Measurements from ENCODE around the gene GBA2.

DNA sequence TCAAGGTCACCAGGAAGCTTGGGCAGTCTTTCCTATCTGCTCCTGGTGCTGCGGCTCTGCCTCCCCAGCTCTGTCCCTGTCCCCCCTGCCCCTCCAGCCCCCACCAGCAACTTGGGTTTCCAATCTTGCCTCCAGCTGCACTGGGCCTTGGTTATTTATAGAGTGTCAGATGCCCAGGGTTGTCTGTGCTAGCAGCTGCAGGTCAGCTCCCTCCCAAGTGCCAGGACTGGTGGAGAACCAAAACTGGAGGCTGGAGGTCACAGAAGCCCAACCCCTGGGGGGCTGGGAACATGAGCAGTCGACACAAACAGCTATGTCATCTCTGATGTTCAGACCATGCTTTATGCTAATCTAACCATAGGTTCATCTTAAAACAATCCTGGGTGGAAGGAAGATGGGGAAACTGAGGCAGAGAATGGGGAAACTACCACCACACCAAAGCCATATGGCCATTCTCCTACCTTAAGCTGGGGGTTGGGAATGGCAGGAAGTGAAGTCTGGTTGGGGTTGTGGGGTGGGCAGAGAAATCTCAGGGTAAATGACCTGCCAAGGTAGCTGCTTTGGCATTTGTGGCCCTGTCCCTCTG is 61.0 kb downstream of the GBA2 start:
- no peak for TF ChIP-seq EZH2 (IDR thresholded peaks at IDR 0.05; ENCODE audit: borderline replicate concordance)
- TF ChIP-seq, protein P1, sequence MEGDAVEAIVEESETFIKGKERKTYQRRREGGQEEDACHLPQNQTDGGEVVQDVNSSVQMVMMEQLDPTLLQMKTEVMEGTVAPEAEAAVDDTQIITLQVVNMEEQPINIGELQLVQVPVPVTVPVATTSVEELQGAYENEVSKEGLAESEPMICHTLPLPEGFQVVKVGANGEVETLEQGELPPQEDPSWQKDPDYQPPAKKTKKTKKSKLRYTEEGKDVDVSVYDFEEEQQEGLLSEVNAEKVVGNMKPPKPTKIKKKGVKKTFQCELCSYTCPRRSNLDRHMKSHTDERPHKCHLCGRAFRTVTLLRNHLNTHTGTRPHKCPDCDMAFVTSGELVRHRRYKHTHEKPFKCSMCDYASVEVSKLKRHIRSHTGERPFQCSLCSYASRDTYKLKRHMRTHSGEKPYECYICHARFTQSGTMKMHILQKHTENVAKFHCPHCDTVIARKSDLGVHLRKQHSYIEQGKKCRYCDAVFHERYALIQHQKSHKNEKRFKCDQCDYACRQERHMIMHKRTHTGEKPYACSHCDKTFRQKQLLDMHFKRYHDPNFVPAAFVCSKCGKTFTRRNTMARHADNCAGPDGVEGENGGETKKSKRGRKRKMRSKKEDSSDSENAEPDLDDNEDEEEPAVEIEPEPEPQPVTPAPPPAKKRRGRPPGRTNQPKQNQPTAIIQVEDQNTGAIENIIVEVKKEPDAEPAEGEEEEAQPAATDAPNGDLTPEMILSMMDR (IDR thresholded peaks at IDR 0.05; ENCODE audit: poor library complexity) = no peak
- no peak for TF ChIP-seq EZH2phosphoT487 (IDR thresholded peaks at IDR 0.05; ENCODE audit: low read depth, severe bottlenecking, unreplicated experiment)
